IMR-90 (cell line): ENCODE measurements around the gene TIPARP. TPM values are rescaled to one million over a fixed set of nuclear protein-coding genes. Genes with fewer than 3 reads are reported as not detected.

ENCODE experiments used
- ATAC-seq: fragments of 200-7000 bp; cut with Tn5 transposase; 2 replicates; pipeline ENCODE4 v1.9.1; 2020; ENCODE audit warnings: low read depth, mild to moderate bottlenecking, moderate library complexity
- BruUV-seq: library from RNA; stranded (reverse); fragments of 400-500 nt; replicated peaks from 2 replicates; lab custom pipeline; 2021; lab: Mats Ljungman, UMichigan
- CTCF ChIA-PET: fragments of 300-600 bp; formaldehyde crosslinking; extraction: SDS; loops from one replicate; lab custom pipeline; 2021; ENCODE audit warnings: antibody characterized with exemption; lab: Yijun Ruan, JAX
- POLR2A ChIA-PET: fragments of 300-600 bp; sonication (Branson Sonifier 250); formaldehyde crosslinking; loops from one replicate; lab custom pipeline; 2022; ENCODE audit warnings: antibody characterized with exemption; ENCODE audit not compliant: unreplicated experiment; lab: Charles Lee
- DNase-seq: peaks from one replicate; pipeline ENCODE4 v3.0.0; 2013
- H2AFZ ChIP-seq: replicated peaks from 2 replicates; pipeline ENCODE3; 2013; ENCODE audit warnings: low read length, mild to moderate bottlenecking; ENCODE audit not compliant: poor library complexity
- H2AK5ac ChIP-seq: 2 replicates; pipeline ENCODE4 v1.6.1; 2013; ENCODE audit warnings: low read depth, low read length, inconsistent platforms
- H2AK9ac ChIP-seq: replicated peaks from 2 replicates; pipeline ENCODE3; 2013; ENCODE audit warnings: mild to moderate bottlenecking, low read depth, low read length, moderate library complexity; ENCODE audit not compliant: poor library complexity
- H2BK120ac ChIP-seq: 2 replicates; pipeline ENCODE4 v1.6.1; 2013; ENCODE audit warnings: low read depth, low read length, inconsistent platforms
- H2BK15ac ChIP-seq: 3 replicates; pipeline ENCODE4 v1.6.1; 2013; ENCODE audit warnings: low read depth, low read length, inconsistent platforms
- H2BK20ac ChIP-seq: 2 replicates; pipeline ENCODE4 v1.6.1; 2013; ENCODE audit warnings: low read depth, mild to moderate bottlenecking, inconsistent platforms, low read length, moderate library complexity
- H2BK5ac ChIP-seq: 2 replicates; pipeline ENCODE4 v1.6.1; 2013; ENCODE audit warnings: mild to moderate bottlenecking, low read depth, low read length, inconsistent platforms; ENCODE audit not compliant: poor library complexity, severe bottlenecking
- H3K14ac ChIP-seq: replicated peaks from 2 replicates; pipeline ENCODE4 v1.6.1; 2013; ENCODE audit warnings: low read depth, low read length, inconsistent platforms
- H3K18ac ChIP-seq: 2 replicates; pipeline ENCODE4 v1.6.1; 2013; ENCODE audit warnings: low read depth, low read length, control low read depth
- H3K23ac ChIP-seq: 2 replicates; pipeline ENCODE4 v1.6.1; 2013; ENCODE audit warnings: low read depth, low read length, inconsistent platforms
- H3K27ac ChIP-seq: 2 replicates; pipeline ENCODE4 v1.5.1; 2013; ENCODE audit warnings: mild to moderate bottlenecking, control low read depth, low read length; ENCODE audit not compliant: insufficient read depth
- H3K27me3 ChIP-seq: 2 replicates; pipeline ENCODE4 v1.6.1; 2013; ENCODE audit warnings: low read length; ENCODE audit not compliant: control insufficient read depth, insufficient read depth
- H3K36me3 ChIP-seq: 2 replicates; pipeline ENCODE4 v1.6.1; 2013; ENCODE audit warnings: low read length, mixed read lengths; ENCODE audit not compliant: control insufficient read depth, insufficient read depth
- H3K4ac ChIP-seq: 2 replicates; pipeline ENCODE4 v1.6.1; 2013; ENCODE audit warnings: low read depth, low read length, inconsistent platforms
- H3K4me1 ChIP-seq: 2 replicates; pipeline ENCODE4 v1.6.1; 2013; ENCODE audit warnings: low read length, mixed read lengths; ENCODE audit not compliant: control insufficient read depth, insufficient read depth
- H3K4me2 ChIP-seq: 2 replicates; pipeline ENCODE4 v1.6.1; 2013; ENCODE audit warnings: low read depth, mild to moderate bottlenecking, control low read depth, low read length, moderate library complexity
- H3K4me3 ChIP-seq: 2 replicates; pipeline ENCODE4 v1.5.1; 2013; ENCODE audit warnings: low read depth, mild to moderate bottlenecking, control low read depth, low read length, moderate library complexity; ENCODE audit not compliant: insufficient read depth
- H3K56ac ChIP-seq: 2 replicates; pipeline ENCODE4 v1.6.1; 2013; ENCODE audit warnings: low read length, inconsistent platforms; ENCODE audit not compliant: insufficient read depth; ENCODE audit errors: extremely low read depth
- H3K79me1 ChIP-seq, 2 experiments: 2 replicates each; pipeline ENCODE4 v1.6.1; 2013; ENCODE audit warnings: low read length in 2 of 2, inconsistent platforms in 1 of 2, low read depth in 1 of 2
- H3K9ac ChIP-seq: 2 replicates; pipeline ENCODE4 v1.6.1; 2013; ENCODE audit warnings: low read depth, low read length, control low read depth
- H3K9me1 ChIP-seq: 2 replicates; pipeline ENCODE4 v1.6.1; 2013; ENCODE audit warnings: low read length, inconsistent platforms; ENCODE audit not compliant: insufficient read depth
- H3K9me3 ChIP-seq: 2 replicates; pipeline ENCODE4 v1.6.1; 2013; ENCODE audit warnings: low read length; ENCODE audit not compliant: control insufficient read depth, insufficient read depth
- H4K20me1 ChIP-seq: 2 replicates; pipeline ENCODE4 v1.6.1; 2013; ENCODE audit warnings: low read length, inconsistent platforms; ENCODE audit not compliant: insufficient read depth
- H4K5ac ChIP-seq: 2 replicates; pipeline ENCODE4 v1.6.1; 2013; ENCODE audit warnings: mild to moderate bottlenecking, low read depth, low read length, control low read depth
- H4K8ac ChIP-seq, 2 experiments: 2 replicates each; pipeline ENCODE4 v1.6.1; 2013; ENCODE audit warnings: low read depth in 2 of 2, low read length in 2 of 2, control low read depth in 1 of 2, inconsistent platforms in 1 of 2
- H4K91ac ChIP-seq: 2 replicates; pipeline ENCODE4 v1.6.1; 2013; ENCODE audit warnings: low read depth, low read length, inconsistent platforms; ENCODE audit not compliant: insufficient read depth
- BHLHE40 ChIP-seq: fragments of 150-350 bp; IDR thresholded peaks from 2 replicates; pipeline ENCODE4 v1.6.1; 2016; ENCODE audit warnings: mild to moderate bottlenecking, low read depth, low read length
- CEBPB ChIP-seq: IDR thresholded peaks from 2 replicates; pipeline ENCODE4 v1.6.1; 2012; ENCODE audit warnings: low read depth, low read length, improper control_type of control experiment
- CHD1 ChIP-seq: IDR thresholded peaks from 2 replicates; pipeline ENCODE4 v1.6.1; 2012; ENCODE audit warnings: low read depth, low read length, improper control_type of control experiment
- CTCF ChIP-seq: conservative IDR thresholded peaks from 2 replicates; pipeline ENCODE4 v1.5.1; 2012; ENCODE audit warnings: mild to moderate bottlenecking, low read depth, low read length, improper control_type of control experiment
- FOS ChIP-seq: fragments of 150-350 bp; IDR thresholded peaks from 2 replicates; pipeline ENCODE4 v1.6.1; 2016; ENCODE audit warnings: low read depth, low read length
- MXI1 ChIP-seq: IDR thresholded peaks from 2 replicates; pipeline ENCODE4 v1.6.1; 2012; ENCODE audit warnings: low read depth, mild to moderate bottlenecking, low read length, moderate library complexity, borderline replicate concordance
- NFE2L2 ChIP-seq: fragments of 150-350 bp; IDR thresholded peaks from 2 replicates; pipeline ENCODE4 v1.6.1; 2016; ENCODE audit warnings: low read depth, mild to moderate bottlenecking, low read length
- POLR2A ChIP-seq: IDR thresholded peaks from 2 replicates; pipeline ENCODE4 v1.6.1; 2012; ENCODE audit warnings: mild to moderate bottlenecking, low read depth, low read length
- RAD21 ChIP-seq: IDR thresholded peaks from 2 replicates; pipeline ENCODE4 v1.6.1; 2012; ENCODE audit warnings: low read length, improper control_type of control experiment
- RCOR1 ChIP-seq: IDR thresholded peaks from 2 replicates; pipeline ENCODE4 v1.6.1; 2012; ENCODE audit warnings: mild to moderate bottlenecking, low read length, improper control_type of control experiment; ENCODE audit not compliant: insufficient replicate concordance
- SMC3 ChIP-seq: fragments of 150-350 bp; IDR thresholded peaks from 2 replicates; pipeline ENCODE4 v1.6.1; 2016; ENCODE audit warnings: low read depth, mild to moderate bottlenecking, antibody characterized with exemption, low read length, moderate library complexity
- USF2 ChIP-seq: fragments of 150-350 bp; IDR thresholded peaks from 2 replicates; pipeline ENCODE4 v1.6.1; 2017; ENCODE audit warnings: mild to moderate bottlenecking, antibody characterized with exemption, low read length, low read depth
- dilution Hi-C: fragments of 300-500 bp; cut with HindIII; formaldehyde crosslinking; loops from one replicate; pipeline ENCODE4 v1.14.3; 2018; ENCODE audit warnings: low sequenced_read_pairs; ENCODE audit not compliant: unreplicated experiment
- in situ Hi-C: fragments of 300-500 bp; cut with MboI; formaldehyde crosslinking; loops from 3 replicates; pipeline ENCODE4 v1.14.3; 2019; ENCODE audit warnings: low sequenced_read_pairs, inconsistent platforms, mixed read lengths
- intact Hi-C: fragments of 100-400 bp; cut with micrococcal nuclease; formaldehyde crosslinking; loops from 2 replicates; pipeline ENCODE4 v1.10.0; 2022
- polyA plus RNA-seq, 3 experiments: library from polyadenylated mRNA; depleted of rRNA; stranded (reverse); fragments of >200 nt; gene quantifications; 2 replicates each; pipeline ENCODE4 v1.2.3, GENCODE V29; 2012; ENCODE audit warnings: low replicate concordance in 1 of 3
- total RNA-seq: library from RNA; depleted of rRNA; stranded (reverse); fragments of >200 nt; gene quantifications from 2 replicates; pipeline ENCODE4 v1.2.3, GENCODE V29; 2012

TIPARP gene
- total and polyA plus RNA-seq, 2 of the 4 experiments (the other 2 are of a cell fraction), result 12.6 to 70.8 TPM

GRCh38 chr3:156687023-156687422 lies 12.6 kb downstream of the TIPARP start:
- Histone ChIP-seq H4K20me1 (peaks cover 79% of the 10 kb centered on the region), H3K4me2 (peak overlapping the region; percentile 56; the same call in 1 of the 2 replicates), H2BK120ac (no peak overlapping the region), H4K91ac (no peak overlapping the region), H2AK9ac (no peak overlapping the region), H2AFZ (no peak overlapping the region), H3K9me1 (peaks cover 13% of the 10 kb centered on the region), H2BK20ac (no peak overlapping the region), H3K27me3 (no peaks in the 10 kb centered on the region), H3K36me3 (peaks cover 8% of the 10 kb centered on the region; the same call in 1 of the 2 replicates), H3K9me3 (no peaks in the 10 kb centered on the region), H3K27ac (no peak overlapping the region), H3K4ac (no peak overlapping the region), H2BK5ac (peak overlapping the region; percentile 4), H3K79me1 (peaks cover 7 to 43% of the 10 kb centered on the region in 2 experiments; a peak in 3 of 4 replicates), H3K18ac (no peak overlapping the region), H4K5ac (no peak overlapping the region), H3K23ac (no peak overlapping the region), H2BK15ac (no peak overlapping the region), H3K14ac (no peak overlapping the region), H4K8ac (no peak overlapping the region), H3K9ac (no peak overlapping the region), H3K56ac (no peak overlapping the region), H2AK5ac (no peak overlapping the region), H3K4me1 (peaks cover 31% of the 10 kb centered on the region), H3K4me3 (no peak overlapping the region)
- DNase-seq (peak; percentile 36), ATAC-seq (no peak)
- ChIA-PET CTCF (interaction anchor here (0.6 to 0.7 kb wide), 2 partner anchors 165 to 450 kb away, joined by 3 read pairs; no protein-coding TSS in a partner anchor), POLR2A (no interaction called here)
- no TSS peak for BruUV-seq
- TF ChIP-seq CEBPB, result no peak
- no peak for TF ChIP-seq CHD1
- no peak for TF ChIP-seq CTCF
- no peak for TF ChIP-seq SMC3
- TF ChIP-seq RCOR1, result no peak
- TF ChIP-seq POLR2A, result no peak
- no peak for TF ChIP-seq NFE2L2
- TF ChIP-seq RAD21, result no peak
- TF ChIP-seq USF2, result no peak
- TF ChIP-seq BHLHE40, result no peak
- no peak for TF ChIP-seq MXI1
- TF ChIP-seq FOS, result no peak
- dilution Hi-C loops, result no loop called here
- in situ Hi-C loops, result loop anchor here (5.0 kb wide), 3 partner anchors 130 to 450 kb away; no protein-coding TSS in a partner anchor
- intact Hi-C loops, result no loop called here
